HepG2 (cell line): Measurements from ENCODE around the gene SHLD1. TPM values are rescaled to one million over a fixed set of nuclear protein-coding genes. Genes with fewer than 3 reads are reported as not detected.

Source experiments
- ATF2 ChIP-seq: sonication (generic); formaldehyde crosslinking; IDR thresholded peaks from 2 replicates; pipeline ENCODE4 v1.4.0; 2020; ENCODE audit warnings: missing genetic modification reagents
- CTCF ChIP-seq: sonication (generic); formaldehyde crosslinking; IDR thresholded peaks from 2 replicates; pipeline ENCODE4 v1.5.0; 2020; ENCODE audit warnings: mild to moderate bottlenecking, missing genetic modification reagents, moderate library complexity
- KAT2B ChIP-seq: fragments of 150-350 bp; IDR thresholded peaks from 2 replicates; pipeline ENCODE4 v1.6.1; 2014; ENCODE audit warnings: low read depth, low read length, borderline replicate concordance
- MIXL1 ChIP-seq: IDR thresholded peaks from 2 replicates; pipeline ENCODE4 v1.6.1; 2016
- SMC3 ChIP-seq: IDR thresholded peaks from 2 replicates; pipeline ENCODE4 v1.6.1; 2011; ENCODE audit warnings: low read length, improper control_type of control experiment
- SOX6 ChIP-seq, 2 experiments: fragments of 450-650 bp in 1 of 2; sonication (generic) in 1 of 2; formaldehyde crosslinking in 1 of 2; IDR thresholded peaks; 2 replicates each; pipeline versions ENCODE4 v1.4.0 to v1.6.1; 2017 to 2020; ENCODE audit warnings: antibody characterized with exemption in 1 of 2, mild to moderate bottlenecking in 1 of 2, missing genetic modification reagents in 1 of 2
- ZBTB33 ChIP-seq: sonication (generic); formaldehyde crosslinking; IDR thresholded peaks from 2 replicates; pipeline ENCODE4 v1.4.0; 2020; ENCODE audit warnings: missing genetic modification reagents
- ZGPAT ChIP-seq: IDR thresholded peaks from 2 replicates; pipeline ENCODE4 v1.6.1; 2016; ENCODE audit warnings: mild to moderate bottlenecking
- ZNF318 ChIP-seq: sonication (generic); formaldehyde crosslinking; IDR thresholded peaks from 2 replicates; pipeline ENCODE4 v1.4.0; 2020; ENCODE audit warnings: mild to moderate bottlenecking, missing genetic modification reagents
- ZNF557 ChIP-seq: sonication (generic); formaldehyde crosslinking; IDR thresholded peaks from 2 replicates; pipeline ENCODE4 v1.4.0; 2020; ENCODE audit warnings: missing genetic modification reagents
- ZNF672 ChIP-seq: sonication (generic); formaldehyde crosslinking; IDR thresholded peaks from 2 replicates; pipeline ENCODE4 v1.8.1; 2022; ENCODE audit warnings: missing genetic modification reagents
- ZNF747 ChIP-seq: sonication (generic); formaldehyde crosslinking; IDR thresholded peaks from 2 replicates; pipeline ENCODE4 v1.8.1; 2023; ENCODE audit warnings: missing genetic modification reagents, mild to moderate bottlenecking, borderline replicate concordance
- ZNF780A ChIP-seq: sonication (generic); formaldehyde crosslinking; IDR thresholded peaks from 2 replicates; pipeline ENCODE4 v1.8.0; 2022; ENCODE audit warnings: mild to moderate bottlenecking, missing genetic modification reagents, moderate library complexity
- polyA plus RNA-seq, 8 experiments: library from polyadenylated mRNA; depleted of rRNA in 3 of 8; stranded (reverse) in 7 of 8; unstranded in 1 of 8; fragments of >200 nt; fragmentation: Illumina TruSeq in 4 of 8; extraction: Trizol in 4 of 8; gene quantifications; 2 replicates each; pipeline versions ENCODE4 v1.2.1 to v1.2.3, GENCODE V29; 2011 to 2016; ENCODE audit warnings: low read depth in 4 of 8, missing spikeins in 1 of 8, mixed read lengths in 1 of 8; ENCODE audit not compliant: insufficient read depth in 1 of 8
- total RNA-seq, 5 experiments: library from RNA; depleted of rRNA; stranded (reverse); fragments of >200 nt; fragmentation: Illumina TruSeq; extraction: Trizol; gene quantifications; 2 replicates each; pipeline ENCODE4 v1.2.3, GENCODE V29; 2016; ENCODE audit warnings: low read depth in 1 of 5

SHLD1 gene
- total and polyA plus RNA-seq, 2 of the 13 experiments (the other 11 are each of a cell fraction or from before 2014, with no cell fraction given), result 8.9 to 10.0 TPM

- TF ChIP-seq ZNF672 (CRISPR knock-in tag) (0 out of 2 replicates have a peak, but pooled peaks have one; percentile 6), SMC3 (peak; percentile 40; the same call in 1 of the 2 replicates), CTCF (CRISPR knock-in tag) (peak; percentile 48), KAT2B (no peak), SOX6 (IDR thresholded peaks at IDR 0.05) (no peak), SOX6 (CRISPR knock-in tag; IDR thresholded peaks at IDR 0.05) (no peak), ZGPAT (CRISPR knock-in tag) (0 out of 2 replicates have a peak, but pooled peaks have one; percentile 13), ATF2 (CRISPR knock-in tag) (no peak), ZBTB33 (CRISPR knock-in tag) (no peak), ZNF557 (CRISPR knock-in tag) (no peak), ZNF780A (CRISPR knock-in tag) (no peak), ZNF747 (0 out of 2 replicates have a peak, but pooled peaks have one; percentile 42), MIXL1 (CRISPR knock-in tag) (no peak), ZNF318 (CRISPR knock-in tag) (no peak)
These were observed 56.5 kb downstream of the SHLD1 start (continued) for GRCh38 chr20:5806457-5807263.
